Measurements from ENCODE around the gene AKAP7.
"Not testable (repeated sequence)": the region's sequence is repeated elsewhere in the genome, so short reads cannot be mapped to it uniquely, and the experiment has no call there.

The AKAP7 gene

DNA sequence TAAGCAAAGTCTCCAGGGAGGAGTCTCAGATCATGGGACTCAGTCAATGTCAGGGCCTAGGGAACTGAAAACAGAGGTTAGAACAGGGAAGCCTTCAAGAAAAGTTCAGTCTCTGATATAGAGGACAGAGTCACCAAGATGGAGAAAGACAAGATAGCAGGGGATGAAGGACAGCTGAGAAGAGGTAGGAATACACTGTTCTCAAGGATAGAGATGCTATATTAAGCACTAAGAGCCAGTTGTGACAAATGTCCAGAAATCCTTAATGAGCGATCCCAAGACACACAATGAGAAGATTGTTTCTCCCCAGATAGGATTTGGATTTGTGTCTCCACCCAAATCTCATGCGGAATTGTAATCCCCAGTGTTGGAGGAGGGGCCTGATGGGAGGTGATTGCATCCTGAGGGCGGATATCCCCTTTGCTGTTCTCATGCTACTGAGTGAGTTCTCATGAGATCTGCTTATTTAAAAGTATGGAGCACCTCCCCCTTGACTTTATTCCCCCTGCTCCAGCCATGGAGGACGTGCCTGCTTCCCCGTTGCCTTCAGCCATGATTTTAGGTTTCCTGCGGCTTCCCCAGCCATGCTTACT is 168.2 kb downstream of the AKAP7 start:
- DNase-seq: no peak

DNA sequence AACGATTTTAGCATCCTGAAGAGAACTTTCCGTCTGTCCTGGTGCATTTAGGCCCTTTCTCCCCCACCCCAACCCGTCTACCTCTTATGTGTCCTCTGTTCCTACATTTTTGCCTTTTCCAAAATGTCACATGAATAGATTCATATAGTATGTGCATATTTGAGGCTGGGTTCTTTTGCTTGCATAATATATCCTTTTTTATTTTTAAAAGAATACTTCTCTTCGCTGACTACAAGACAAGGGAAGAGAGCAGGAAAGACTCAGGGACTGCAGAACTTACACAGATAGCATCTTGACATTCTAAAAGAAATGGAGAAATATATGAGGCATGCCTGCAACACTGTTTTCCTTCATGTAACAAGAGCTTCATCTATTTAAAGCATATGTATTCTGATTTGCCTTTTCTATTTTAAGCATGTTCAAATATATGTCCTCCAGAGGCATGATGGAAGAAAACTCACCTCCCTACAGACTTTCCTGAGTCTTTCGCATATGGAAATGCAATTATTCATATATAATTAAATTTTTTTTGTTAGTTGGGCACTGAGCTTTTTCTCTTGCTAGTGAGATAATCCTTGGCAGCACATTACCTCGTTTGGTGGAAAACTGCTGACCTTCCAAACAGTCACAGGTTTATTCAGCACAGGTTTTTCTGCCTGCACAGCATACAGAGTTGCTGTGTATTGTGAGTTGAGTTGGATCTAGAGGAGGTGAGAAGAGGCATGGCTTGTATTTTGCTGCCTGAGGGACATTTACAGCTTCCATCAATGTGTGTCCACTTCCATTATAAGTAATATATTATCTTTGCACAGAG is 170.0 kb downstream of the AKAP7 start:
- DNase-seq: no peak

DNA sequence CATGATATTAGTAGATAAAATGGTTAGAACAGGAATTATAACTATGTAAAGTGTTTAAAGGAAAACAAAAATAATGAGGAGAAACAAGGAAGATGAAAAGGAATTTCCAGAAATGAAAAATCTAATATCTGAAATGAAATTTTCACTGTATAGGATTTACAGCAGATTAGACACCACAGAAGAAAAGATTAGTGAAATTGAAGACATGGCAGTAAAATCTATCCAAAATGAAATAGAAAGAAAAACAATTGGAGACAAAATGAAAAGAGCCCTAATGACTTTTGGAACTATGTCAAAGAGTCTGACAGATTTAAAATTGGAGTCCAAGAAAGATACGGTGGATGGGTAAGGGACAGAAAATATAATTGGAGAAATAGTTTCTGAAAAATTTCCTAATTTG is 174.2 kb downstream of the AKAP7 start:
- no peak for DNase-seq

DNA sequence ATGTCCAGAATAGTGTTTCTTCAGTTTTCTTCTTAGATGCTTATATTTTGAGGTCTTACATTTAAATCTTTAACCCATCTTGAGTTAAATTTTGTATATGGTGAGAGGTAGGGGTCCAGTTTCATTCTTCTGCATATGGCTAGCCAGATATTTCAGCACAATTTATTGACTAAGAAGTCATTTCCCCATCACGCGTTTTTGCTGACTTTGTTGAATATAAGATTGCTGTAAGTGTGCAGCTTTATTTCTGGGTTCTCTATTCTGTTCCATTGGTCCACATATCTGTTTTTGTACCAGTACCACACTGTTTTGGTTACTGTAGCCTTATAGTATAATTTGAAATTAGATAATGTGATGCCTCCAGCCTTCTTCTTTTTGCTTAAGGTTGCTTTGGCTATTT is 179.6 kb downstream of the AKAP7 start:
- no peak for DNase-seq

DNA sequence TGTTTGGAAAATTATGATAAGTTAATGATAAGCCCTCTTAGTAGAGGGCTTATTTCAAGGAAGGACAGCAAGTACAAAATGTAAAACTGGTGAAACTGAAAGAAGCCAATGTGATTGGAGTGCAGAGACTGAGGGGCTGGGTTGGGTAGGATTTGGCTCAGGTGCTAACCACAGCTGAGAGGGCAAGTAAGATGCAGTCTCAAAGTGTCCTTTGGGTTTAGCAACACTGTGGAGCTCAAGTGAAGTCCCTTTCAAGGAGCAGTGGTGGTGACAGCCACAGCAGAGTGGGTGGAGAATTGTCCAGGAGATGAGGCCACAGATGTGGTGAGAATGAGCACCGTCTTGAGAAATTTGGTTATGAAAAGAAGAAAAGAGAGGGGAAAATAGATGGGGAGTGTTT is 181.4 kb downstream of the AKAP7 start:
- DNase-seq: no peak

DNA sequence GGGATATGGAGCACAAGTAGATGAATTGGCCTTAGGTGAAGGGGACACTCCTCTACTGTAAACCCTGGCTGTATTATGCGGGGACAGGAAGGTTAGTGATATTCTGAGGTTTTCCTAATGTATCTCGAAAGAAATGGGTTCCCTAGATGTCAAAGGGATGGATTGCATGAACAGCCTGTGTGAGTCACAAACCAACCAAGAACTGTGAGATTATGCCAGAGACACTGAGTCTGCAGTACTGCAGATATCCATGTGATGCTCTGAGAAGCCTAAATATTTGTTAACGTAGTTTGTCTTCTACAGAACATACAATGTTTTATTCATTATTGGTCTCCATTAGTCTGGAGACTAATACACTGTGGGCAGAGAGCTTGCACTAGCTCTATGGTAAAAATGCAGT is 182.2 kb downstream of the AKAP7 start:
- no peak for DNase-seq

DNA sequence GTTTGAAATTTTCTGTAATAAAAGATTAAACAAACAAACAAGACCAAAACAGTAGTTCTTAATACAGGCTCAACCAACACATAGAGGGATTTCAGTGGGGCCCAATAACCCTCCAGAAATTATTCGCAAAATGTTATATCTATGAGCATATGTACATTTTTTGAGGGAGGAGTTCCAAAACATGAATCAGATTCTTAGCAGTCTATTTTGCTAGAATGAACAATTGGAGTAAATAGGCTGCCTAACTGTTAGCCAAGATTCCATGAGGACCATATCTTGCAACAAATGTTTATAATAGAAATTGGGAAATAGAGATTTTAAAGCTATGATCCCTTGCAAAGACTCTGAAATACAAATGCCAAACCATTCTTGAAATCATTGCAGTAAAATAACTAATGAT is 186.3 kb downstream of the AKAP7 start:
- DNase-seq: no peak

DNA sequence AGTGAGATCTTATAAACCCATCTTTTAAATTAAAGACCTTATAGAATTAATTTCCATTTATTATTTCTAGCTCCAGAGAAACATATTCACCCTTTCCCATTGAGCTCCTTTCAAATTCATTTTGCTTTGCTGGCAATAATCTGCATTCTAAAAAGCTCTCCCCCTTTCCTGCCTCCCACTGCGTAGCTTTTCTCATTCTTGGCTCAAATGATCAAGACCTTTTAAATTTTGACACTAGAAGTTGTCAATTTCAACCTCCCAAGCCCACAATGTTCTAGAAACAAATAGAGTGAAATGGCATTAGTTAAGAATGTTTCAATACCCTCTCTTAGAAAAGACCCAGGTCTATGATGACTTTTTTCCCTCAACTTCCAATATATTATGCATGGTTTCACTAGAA is 186.9 kb downstream of the AKAP7 start:
- no peak for DNase-seq

DNA sequence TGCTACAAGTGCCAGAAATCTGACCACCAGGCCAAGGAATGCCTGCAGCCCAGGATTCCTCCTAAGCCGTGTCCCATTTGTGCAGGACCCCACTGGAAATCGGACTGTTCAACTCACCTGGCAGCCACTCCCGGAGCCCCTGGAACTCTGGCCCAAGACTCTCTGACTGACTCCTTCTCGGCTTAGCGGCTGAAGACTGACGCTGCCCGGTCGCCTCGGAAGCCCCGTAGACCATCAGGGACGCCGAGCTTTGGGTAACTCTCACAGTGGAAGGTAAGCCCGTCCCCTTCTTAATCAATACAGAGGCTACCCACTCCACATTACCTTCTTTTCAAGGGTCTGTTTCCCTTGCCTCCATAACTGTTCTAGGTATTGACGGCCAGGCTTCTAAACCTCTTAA is 190.4 kb downstream of the AKAP7 start:
- not testable (repeated sequence) for DNase-seq

DNA sequence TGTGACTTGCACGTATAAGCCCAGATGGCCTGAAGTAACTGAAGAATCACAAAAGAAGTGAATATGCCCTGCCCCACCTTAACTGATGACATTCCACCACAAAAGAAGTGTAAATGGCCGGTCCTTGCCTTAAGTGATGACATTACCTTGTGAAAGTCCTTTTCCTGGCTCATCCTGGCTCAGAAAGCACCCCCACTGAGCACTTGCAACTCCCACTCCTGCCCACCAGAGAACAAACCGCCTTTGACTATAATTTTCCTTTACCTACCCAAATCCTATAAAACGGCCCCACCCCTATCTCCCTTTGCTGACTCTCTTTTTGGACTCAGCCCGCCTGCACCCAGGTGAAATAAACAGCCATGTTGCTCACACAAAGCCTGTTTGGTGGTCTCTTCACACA is 193.5 kb downstream of the AKAP7 start:
- DNase-seq: not testable (repeated sequence)

DNA sequence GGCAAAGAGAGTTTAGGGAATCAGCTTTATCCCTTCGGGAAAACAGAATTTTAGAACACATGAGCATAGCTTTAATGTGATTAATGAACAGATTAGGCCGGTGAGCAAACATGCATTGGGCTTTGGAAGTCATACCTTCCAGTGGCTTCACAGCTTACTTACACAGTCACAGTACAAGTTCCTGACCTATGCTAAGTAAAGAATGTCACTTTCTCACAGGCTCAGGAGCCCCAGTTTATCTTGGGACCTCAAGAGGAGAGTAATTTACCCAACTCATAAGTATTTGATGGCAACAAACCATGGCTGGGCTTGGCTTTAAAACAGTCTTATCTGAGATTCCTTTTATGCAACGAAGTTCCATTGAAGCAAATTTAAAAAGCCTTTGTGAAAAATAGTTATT is 195.9 kb downstream of the AKAP7 start:
- no peak for DNase-seq

DNA sequence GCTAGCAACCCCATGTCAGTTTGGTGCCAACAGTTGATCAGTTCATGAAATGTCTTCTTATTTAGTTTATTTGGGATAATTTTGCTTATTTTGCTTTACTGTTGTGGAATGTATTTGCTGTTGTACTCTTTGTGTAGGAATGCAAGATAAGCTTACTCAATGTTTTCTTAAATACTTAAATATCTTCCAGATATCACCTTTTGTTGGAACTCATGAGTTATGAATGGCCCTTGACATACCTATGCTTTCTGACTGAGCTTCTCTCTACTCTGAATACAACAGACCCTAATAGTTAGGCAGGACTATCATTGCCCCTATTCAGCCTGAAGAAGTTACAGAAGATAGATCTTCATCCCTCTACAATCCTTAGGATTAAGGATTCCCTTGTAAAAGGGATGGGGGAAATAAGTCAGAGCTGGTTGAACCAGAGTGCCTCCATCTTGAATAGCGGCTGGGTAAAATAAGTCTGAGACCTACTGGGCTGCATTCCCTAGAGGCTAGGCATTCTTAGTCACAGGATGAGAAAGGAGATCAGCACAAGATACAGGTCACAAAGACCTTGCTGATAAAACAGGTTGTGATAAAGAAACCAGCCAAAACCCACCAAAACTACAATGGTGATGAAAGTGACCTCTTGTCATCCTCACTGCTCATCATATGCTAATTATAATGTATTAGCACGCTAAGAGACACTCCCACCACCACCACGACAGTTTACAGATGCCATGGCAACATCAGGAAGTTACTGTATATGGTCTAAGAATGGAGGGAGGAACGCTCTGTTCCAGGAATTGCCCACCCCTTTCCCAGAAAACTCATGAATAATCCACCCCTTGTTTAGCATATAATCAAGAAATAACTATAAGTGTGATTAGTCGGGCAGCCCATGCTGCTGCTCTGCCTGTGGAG is 196.9 kb downstream of the AKAP7 start:
- no peak for DNase-seq

All from NCI-H510A treated with DMSO at 0.1 percent for 48 hours (cell line).